Stimulated activated CD4-positive, alpha-beta T cell treated with anti-CD3 and anti-CD28 coated beads, TNF-alpha, amount 100 ng/mL, for 48 hours (primary cell): ENCODE measurements around the gene SIM2.

ENCODE experiments used
- DNase-seq, 3 donors: peaks; one replicate each; pipeline ENCODE4 v3.0.0-alpha.2; 2020; ENCODE audit warnings: low read depth in 3 of 3

Gene SIM2

DNA sequence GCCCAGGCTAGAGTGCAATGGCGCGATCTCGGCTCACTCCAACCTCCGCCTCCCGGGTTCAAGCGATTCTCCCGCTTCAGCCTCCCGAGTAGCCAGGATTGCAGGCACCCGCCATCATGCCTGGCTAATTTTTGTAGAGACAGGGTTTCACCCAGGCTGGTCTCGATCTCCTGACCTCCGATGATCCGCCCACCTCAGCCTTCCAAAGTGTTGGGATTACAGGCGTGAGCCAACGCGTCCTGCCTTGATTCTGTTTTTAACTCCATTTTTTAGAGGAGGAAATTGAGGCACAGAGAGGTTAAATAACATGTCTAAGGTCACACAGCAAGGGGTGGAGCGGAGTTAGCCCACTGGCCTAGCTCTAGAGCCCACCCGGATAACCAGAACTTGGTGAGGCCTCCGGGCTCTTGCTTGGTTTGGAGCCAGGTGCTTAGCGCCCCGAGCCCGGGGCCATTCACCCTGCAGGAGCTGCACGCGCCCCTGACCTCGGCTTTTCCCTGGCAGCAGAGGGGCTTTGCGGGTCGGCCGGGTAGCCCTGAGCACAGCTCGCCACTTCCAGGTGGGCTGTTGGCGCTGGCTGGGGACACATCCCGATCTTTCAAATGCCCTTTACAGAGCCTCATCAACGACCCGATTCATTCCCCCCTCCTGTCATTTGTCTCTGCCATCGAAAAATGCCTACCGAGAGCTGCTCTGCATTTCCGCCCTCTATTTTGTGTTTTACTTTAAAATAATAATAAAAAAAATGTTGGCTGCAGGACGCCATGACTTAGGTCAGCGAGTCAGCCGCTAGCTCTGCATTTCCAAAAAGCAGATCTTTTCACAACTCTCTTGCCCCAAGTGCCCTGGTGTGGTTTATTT, 11.2 kb downstream of the SIM2 start:
- no peak for DNase-seq

DNA sequence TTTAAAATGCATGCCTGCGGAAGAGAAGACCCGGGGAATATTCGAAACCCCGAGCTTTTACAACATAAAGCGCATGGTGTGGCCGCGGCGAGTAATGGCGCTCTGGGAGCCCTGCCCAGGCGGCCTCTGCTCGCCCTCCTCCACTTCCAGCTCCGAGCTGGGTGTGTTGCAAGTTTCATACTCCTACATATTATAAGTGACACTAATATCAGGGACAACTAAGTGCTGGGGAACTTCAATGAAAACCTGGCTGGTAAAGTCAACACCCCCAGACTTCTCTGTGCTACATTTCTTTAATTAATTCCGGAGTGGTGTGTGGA, 11.8 kb downstream of the SIM2 start:
- no peak for DNase-seq

DNA sequence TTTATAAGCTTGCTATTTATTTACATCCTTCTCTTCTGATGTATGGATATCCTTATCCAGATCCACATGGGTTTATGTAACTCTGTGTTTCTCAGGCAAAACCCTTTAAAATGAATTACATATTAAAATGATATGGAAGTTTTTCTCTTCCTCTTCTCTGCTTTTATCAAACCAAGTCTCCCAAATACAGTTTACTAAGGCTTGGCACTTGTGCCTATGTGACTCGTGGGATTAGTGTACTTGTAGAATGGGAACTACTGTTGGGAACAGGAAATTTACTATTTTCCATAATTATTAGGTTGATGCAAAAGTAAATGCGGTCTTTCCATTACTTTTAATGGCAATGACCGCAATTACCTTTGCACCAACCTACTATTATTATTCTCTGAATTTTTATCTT, 14.8 kb downstream of the SIM2 start:
- no peak for DNase-seq

DNA sequence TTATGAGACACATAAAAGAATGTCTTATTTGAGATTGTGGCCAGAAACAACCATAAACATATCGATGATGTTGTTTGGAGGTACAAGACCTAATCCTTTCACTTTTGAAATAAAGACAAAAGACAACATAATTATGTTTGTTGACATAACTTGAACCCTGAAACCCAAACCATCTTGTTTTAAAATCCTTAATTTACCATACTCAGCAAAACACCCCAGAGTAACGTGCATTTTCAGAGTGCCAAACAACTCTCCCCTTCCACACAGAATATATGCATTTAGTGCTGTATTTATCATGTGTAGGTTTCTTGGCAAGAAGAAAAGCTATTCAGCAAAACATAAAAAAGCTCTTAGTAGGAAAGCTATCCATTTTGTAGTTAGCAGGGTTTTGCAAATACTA, 17.5 kb downstream of the SIM2 start:
- no peak for DNase-seq

GRCh38 chr21:36716836-36717235, 17.9 kb downstream of the SIM2 start:
- DNase-seq: no peak

DNA sequence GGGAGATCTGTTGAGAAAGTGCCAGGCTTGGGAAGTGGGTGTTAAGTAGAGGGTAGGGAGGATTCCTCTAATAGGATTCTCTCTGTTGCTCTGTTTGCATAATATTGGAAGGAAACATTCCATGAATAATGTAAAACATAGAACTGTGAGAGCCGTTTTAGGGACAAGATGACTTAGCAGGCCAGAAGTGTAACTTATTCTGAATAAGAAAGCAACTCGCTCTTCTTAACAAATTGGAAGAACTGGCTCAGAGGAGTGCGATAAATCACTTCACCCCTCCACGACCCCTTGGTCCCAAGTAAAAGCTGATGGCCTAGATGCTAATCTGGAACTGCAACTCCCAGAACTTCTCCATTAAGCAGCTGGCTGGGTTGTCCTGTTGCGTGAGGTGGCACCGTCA, 19.1 kb downstream of the SIM2 start:
- DNase-seq: no peak

- DNase-seq: no peak
Measured at GRCh38 chr21:36718951-36719501, 20.1 kb downstream of the SIM2 start.

DNA sequence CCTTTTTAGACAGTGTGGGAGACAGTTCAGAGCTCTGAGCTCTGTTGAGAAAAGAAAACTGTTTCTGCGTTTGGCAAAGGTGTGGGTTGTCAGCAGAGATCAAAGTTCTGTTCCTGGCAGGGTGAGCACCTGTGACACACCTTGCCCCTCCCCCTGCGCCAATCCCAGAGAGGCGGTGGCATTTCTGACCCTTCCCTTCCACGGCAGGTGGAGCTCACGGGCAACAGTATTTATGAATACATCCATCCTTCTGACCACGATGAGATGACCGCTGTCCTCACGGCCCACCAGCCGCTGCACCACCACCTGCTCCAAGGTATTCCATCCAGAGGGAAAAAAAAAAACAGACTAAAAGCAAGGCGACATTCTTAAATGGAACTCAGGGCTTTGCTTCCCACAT, 20.7 kb downstream of the SIM2 start:
- no peak for DNase-seq

DNA sequence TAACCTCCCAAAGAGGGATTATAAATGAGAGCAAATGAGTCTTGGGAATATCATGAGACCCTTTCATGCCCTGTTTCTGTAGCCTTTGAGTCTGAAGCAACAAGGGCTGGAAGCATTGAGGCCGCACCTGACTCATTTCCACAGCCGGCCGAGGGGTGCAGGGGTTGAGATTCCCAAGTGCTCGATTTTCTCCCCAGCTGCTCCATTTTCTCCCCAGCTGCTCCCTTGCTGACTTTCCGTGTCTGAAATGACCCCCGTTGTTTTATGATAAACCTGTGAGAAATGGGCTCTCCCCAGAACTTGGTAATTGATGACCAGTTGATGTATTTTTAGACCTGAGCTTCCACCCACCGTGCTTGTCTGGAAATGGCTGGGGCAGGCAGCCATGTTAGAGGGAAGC, 22.9 kb downstream of the SIM2 start:
- DNase-seq: no peak

DNA sequence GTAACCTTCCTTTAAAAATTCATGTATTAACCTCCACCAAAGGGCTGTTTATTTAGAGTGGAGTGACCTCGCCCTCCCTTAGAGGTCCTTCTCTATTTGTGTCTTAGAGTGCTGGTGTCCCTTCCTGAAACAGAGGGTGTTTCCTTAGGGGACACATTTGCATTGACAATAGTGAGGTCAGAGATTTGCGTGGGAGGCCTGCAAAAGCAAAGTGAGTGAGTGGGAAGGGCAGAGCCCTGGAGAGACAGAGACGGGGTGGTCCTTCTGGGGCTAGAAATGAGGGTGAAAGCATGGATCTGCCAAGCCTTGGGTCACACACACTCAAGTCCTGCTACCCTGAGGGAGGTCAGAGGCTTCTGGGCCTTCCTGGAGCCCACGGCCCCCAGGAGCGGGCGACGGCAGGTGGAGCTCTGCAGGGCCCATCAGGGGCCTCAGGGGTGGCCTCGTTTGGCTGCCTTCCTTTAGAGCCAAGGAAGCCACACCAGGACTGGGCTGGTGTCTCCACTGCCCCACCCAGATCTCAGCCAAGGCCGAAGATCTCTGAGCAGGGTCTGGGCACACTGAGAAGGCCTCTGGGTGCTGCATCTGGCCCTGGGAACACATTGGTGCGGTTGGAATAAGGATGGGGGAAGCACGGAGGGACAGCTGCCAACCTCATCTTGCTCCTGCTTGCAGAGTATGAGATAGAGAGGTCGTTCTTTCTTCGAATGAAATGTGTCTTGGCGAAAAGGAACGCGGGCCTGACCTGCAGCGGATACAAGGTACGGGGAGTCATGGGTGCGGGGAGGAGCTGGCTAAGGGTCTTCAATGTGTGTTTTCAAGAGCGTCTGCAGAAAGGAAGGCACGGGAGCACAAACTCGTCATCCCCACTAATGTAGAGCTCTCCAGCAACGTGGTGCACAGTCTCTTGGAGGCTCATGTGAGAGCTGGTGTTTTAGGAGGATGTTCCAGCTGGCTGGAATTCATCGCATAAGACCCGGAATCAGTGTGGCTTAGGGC, 23.8 kb downstream of the SIM2 start:
- DNase-seq: no peak

- no peak for DNase-seq
Measured at GRCh38 chr21:36723371-36723881, 24.5 kb downstream of the SIM2 start.

DNA sequence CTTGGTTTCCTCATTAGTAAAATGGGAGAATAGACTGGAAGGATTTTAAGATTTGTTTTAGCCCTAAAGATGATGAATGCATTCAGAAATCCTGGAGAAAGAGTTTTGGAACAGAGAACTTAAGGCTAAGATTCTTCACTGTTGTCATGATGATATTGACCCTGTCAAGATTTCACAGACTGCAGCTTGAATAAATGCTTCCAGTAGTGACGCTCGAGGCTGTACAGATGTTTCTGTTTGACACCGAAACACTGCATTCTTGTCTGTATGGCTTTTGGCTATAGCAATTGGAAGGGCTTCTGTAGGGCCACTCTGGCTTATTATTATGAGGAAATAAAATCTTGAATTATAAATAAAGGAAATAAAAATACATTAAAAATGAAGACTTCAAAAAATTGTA, 25.7 kb downstream of the SIM2 start:
- no peak for DNase-seq

DNA sequence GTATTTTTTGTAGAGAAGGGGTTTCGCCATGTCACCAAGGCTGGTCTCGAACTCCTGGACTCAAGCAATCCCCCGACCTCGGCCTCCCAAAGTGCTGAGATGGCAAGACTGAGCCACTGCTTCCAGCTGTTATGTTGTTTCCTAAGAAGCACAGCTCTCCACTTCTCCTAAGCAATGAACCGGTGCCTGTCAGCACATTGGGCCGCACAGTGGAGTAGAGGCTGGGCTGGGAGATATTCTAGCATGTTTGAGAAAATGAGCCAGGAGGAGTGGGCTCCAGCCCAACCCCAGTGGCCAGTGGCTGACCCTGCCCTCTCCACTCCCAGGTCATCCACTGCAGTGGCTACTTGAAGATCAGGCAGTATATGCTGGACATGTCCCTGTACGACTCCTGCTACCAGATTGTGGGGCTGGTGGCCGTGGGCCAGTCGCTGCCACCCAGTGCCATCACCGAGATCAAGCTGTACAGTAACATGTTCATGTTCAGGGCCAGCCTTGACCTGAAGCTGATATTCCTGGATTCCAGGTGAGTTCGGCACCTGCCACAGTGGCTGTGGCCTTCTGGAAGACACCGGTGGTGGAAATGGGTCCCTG, 27.0 kb downstream of the SIM2 start:
- DNase-seq: no peak

DNA sequence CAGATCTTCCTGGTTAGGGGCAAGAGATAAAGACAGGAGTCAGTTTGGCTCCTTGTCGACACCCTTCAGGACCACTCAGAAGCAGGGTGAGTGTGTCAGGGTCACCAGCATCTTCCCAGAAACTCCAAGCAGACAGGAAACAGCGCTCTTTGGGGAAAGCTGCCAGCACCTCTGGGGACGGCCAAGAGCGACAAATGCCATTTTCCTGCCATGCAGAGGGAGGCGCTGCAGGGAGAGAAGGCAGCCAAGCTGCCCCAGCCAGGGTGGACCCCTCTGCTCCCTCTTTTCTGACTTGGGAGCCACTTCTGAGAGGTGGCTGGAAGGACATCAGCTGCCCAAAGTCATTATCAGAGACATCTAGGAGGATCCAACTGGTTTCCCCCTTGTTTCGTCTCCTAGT, 29.0 kb downstream of the SIM2 start:
- no peak for DNase-seq

GRCh38 chr21:36728371-36729111, 29.6 kb downstream of the SIM2 start:
- DNase-seq: no peak

GRCh38 chr21:36729310-36729970, 30.5 kb downstream of the SIM2 start:
- DNase-seq: no peak

DNA sequence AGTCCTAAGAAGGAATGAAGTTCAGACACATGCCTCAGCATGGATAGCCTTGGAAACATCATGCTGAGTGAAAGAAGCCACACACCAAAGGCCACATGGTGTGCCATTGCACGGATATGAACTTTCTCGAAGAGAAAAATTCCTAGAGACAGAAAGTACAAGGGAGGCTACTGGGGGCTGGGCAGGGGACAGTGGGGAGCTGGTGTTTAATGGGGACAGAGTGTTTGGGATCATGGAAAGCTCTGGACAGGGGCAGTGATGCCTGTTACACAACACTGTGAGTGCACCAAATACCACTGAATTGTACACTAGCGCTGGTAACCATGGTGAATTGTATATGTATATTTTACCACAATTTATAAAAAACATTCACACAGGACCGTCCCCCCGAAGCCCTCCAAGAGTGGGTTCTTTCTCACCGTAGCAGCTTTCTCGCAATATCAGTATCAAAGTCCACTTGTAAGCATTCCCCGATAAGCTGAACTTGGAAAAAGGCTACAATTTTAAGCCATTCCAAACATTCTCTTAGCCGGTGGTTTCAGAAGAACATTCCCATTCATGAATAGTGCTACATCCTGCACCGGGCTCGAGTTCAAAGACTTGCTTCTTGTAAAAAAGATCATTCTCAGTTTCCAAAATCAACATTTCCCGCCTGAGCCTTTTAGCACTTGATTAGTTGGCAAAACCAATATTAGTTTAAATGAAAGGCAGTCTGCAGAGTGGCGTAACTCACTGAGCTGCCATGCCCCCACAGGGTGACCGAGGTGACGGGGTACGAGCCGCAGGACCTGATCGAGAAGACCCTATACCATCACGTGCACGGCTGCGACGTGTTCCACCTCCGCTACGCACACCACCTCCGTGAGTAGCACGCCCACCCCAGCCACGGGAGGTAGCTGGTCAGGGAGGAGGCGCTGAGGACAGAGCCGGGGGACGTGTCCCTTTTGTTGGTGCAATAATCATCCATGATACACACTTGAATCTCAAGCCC, 31.7 kb downstream of the SIM2 start:
- DNase-seq: no peak

DNA sequence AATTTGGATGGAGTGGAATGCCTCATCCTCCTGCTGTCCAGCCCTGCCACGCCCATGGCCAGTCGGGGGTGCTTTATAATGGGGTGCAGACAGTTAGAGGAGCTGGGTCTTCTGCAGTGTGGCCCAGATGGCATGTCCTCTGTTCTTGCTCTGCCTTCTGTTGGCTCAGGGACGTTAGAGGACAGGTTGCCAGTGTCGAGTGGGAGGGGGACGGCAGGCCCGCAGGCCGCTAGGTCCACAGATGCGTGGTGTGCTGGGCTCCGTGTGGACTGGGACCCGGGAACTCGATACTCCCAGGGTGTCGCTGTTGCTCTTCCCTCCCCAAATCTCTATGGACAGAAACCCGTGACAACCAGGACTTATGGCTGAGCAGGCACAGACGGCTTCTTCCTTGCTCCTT, 33.3 kb downstream of the SIM2 start:
- no peak for DNase-seq

- no peak for DNase-seq
Measured at GRCh38 chr21:36732761-36733160, 33.8 kb downstream of the SIM2 start.

DNA sequence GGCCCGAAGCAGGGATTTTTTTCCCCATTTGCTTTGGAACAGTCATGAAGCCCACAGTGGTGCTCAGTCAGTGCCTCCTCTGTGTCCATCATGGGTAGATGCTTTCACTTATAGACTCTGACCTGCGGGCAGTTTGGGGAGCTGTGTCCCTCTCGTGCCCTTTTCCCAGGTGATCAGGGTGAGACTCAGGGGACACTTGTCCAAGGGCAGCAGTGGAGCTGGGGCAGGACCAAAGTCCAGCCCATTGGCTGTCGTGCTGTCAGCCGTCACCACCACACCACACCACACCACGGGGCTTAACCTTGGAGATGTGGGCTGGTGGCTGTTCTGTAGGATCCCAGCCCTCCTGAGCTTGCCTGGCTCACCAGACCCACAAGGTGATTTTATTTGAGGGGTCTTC, 34.9 kb downstream of the SIM2 start:
- DNase-seq: no peak
